HG03521 (cell line): Measurements from ENCODE around the gene ANKFN1.

ENCODE experiments used
- ATAC-seq: cut with Tn5 transposase; IDR thresholded peaks from one replicate; pipeline ENCODE4 v1.9.1; 2021; ENCODE audit warnings: mild to moderate bottlenecking, moderate library complexity; ENCODE audit not compliant: unreplicated experiment

ANKFN1 gene

DNA sequence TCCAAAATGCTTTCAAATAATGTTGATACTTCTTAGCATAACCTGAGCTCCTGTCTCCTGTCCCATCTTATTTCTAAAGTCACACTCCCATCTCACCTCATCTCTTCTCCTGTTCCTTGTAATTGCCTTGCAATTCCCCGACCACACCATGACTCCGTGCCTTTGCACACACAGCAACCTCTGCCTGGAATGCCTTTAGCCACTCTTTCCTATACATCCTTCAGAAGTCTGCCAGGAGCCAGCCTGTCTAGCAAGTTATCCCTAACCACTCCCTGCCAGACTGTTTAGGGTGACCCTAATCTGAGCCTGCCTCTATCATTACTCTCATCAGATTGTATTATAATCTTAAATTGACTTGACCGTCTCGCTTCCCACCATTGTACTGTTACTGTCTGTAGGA, 272.2 kb downstream of the ANKFN1 start:
- ATAC-seq = no peak

DNA sequence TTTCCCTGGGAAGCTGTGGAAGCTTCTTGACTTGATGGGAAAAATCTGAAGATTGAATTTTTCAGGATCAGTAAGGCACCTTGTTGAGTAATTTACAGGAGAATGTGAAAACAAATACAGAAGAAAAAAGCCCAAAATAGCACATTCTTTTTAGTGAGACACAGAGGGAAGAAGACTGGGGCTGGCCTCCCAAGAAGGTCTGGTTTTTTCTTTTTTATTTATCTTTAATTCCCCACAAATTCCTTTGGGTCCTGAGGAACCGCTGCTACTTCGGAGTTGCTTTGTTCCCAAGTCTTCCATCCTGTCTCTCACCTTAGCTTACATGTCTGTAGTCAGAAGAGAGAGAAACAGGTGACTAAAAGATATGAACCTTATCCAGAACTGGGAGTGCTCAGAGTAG, 273.6 kb downstream of the ANKFN1 start:
- no peak for ATAC-seq

DNA sequence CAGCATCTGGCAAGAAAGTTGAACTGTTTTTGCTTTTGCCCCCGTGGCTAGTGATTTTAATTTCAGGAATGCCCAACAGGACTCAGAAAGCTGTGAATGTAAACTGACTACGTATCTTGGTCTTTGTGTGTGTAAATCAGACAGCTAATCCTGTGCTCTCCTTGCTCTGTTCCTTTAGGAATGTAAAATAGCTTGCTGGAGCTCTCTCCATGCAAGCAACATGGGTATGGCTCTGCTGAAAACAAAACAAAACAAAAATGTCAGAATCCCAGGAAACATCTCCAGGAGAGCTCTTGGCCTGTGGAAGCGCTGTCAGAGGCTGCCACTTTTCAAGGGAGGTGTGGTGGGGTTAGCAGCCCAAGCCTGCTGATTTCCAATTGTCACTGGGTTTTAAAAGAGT, 278.5 kb downstream of the ANKFN1 start:
- ATAC-seq = no peak

DNA sequence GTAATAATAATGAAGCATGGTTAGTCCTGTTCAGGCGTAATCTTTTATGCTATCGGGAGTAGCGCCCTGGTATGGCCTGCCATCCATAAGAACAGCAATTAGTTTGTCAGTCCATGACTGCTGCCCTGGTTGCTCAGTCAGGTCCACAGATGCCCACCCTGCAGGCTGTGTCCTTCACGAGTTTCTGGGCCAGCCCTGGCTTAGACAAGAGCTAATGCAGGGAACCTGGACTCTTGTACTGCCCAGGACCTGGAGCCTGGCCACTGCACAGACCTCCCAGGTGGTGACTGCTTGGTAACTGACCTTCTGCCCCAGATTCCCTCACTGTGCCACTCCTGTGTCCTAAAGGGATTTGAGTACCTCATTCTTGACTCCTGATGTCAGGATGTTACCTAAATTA, 279.2 kb downstream of the ANKFN1 start:
- no peak for ATAC-seq

DNA sequence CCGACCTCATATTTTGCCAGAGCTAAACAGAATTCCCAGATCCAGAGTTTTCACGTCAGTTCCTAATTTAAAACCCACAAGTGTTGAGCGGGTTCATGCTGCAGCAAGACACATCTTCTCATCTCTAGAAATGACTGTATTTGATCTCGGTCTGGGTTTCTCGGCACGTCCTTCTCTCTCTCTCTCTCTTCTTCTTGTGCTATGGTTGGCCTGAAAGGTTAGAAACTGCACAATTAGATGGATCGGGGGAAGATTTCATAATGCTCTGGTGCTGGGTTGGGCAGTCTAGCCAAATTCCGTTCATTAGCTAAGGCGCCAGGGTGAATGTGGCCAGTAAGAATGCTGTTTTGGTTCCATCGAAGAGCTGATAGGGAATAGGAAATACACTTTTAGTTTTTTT, 281.3 kb downstream of the ANKFN1 start:
- ATAC-seq = no peak

DNA sequence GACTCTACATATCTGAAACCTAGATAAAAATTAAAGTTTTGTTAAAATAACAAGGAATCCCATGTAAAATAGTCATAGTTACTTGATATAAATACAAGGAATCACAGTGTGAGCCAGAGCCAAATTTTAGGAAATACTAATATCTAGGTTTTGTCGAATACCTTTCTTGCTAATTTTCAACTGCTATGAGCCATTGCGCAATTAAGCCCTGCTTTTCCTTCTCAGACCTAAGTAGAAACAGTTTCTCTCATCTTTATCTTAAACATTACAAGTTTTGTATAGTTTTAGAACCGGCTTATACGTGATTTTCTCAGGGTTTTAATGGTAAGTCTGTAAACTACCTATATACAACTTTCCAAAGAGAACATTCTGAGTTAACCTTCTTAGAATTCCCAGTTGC, 282.9 kb downstream of the ANKFN1 start:
- ATAC-seq = no peak

DNA sequence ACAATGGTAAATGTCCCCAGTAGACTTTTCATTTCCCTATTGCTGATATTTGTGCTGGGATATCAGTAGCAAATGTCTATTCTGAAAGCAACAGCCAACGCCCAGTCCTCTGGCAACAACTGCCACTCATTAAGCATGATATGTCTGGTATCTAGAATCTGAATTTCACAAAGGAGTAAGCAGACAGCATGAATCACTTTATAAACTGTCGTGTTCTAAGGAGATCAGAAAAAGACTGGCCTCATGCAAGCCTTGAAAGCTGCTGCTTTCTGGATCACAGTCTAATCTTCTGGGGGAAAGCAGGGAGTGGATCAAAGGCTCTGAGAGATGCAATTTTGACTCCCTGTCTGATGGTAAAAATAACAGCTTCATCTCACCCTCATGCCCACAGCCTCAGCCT, 287.1 kb downstream of the ANKFN1 start:
- no peak for ATAC-seq

DNA sequence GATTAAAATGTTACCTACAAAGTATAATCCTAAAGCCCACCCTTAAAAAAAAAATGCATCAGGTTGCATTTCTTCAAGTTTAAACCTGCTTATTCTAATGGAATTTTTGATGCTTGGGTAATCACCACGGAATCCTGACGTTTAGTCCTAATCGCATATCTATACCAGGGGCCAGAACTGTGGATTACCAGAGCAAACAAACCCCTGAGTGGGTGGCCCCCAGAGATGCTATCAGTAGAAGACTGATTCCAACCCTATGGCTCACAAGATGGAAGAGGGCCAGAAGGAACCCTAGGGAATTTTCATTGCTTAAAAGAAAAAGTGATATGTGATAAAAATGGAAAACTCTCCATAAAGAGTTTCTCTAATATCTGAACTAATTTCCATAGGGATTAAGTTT, 288.0 kb downstream of the ANKFN1 start:
- no peak for ATAC-seq

DNA sequence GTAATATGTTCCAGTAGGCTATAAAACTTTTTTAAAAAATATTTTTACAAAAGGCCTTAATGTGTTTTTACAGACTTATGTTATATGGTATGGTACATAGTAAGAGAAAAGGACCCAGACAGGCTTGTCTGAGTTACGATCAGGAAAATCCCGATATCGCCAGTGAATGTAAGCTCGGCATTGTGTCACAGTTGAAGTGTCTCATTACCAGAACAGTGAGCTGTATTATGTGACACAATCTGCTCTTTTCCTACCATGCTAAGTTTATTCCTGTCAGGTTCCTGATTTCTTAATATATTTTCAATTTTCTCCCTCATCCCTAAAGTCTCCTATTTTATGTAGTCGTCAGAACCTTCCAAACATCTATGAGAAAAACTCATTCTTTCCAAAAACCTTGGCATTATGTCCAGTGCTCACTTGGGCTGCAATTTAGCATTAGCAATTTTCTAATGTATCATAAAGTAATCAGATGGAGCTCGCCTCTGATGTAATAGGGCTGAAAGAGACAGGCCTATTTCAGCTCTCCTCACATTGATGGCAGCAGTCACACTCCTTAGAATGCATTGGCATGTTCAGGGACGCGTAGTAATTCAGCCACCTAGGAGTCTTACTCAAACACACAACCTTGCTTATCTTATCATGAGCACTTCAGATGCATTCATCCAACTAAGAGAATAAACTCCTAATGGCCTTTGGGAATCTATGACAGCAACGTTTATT, 292.6 kb downstream of the ANKFN1 start:
- no peak for ATAC-seq

DNA sequence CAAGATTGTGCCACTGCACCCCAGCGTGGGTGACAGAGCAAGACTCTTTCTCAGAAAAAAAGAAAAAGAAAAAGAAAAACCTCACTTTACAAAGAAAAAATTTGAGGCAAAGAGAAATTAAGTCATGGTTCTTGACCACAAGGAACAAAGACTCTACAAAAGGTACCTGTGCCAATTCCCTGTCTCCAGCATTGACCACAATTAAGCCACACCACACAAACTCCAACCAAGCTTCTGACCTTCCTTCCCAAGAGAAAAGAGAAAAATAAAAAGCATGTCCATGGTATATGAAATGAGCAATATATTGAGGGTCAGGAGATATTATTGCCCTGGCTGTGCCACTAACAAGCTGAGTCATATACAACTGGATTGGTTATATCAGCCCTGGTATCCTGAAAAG, 293.9 kb downstream of the ANKFN1 start:
- no peak for ATAC-seq

DNA sequence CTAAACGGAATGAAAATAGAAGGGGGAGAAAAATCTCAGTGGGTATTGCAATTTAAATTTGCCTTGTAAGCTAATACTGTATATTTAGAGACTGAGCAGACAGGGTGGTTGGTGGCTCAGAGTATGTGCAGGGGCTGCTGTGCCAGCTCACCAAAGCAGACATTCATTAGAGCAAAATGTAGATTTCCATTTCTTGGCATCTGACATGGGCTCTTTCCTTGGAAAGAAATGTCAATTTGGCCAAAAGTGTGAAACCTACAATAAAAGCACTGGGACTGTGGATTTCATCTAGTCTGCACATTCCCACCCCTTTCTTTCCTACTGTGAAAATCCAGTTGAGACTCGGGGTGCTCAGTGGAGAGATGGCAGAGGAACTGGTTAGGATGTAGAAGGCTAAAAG, 295.1 kb downstream of the ANKFN1 start:
- no peak for ATAC-seq

DNA sequence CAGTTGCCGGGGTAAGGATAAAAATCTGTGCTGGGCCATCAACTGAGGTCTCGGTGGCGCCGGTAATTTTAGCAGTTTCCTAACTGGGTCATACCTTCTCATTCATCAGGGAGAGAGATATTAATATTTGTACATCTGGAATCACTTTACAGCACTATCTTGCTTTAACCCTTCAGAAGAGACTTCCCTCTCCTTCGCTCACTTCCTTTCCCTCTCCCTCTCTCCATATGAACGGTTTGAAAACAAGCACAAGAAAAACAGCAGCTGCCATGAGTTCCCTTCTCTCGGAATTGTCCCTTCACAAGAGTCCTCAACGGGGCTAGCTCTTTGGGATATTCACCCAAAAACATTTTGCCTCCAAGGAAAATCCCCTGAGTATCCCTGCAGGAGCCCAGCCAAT, 295.9 kb downstream of the ANKFN1 start:
- ATAC-seq = no peak

DNA sequence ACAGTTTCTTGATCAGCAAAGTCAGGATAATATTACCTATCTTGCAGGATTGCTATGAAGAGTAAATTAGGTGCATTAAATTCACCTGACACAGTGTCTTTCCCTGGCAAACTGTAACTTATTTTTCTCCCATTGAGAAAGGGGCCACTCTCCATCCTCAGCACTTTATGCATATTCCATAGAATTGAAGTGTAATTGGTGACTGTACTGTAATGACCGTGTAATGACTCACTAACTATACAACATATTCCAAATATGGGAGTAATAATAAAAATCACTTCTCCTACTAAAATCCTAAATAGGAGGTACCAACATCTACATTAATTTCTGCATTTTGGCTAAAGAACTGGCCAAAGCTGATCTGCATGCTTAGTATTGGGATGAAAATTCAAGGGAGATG, 298.4 kb downstream of the ANKFN1 start:
- no peak for ATAC-seq

DNA sequence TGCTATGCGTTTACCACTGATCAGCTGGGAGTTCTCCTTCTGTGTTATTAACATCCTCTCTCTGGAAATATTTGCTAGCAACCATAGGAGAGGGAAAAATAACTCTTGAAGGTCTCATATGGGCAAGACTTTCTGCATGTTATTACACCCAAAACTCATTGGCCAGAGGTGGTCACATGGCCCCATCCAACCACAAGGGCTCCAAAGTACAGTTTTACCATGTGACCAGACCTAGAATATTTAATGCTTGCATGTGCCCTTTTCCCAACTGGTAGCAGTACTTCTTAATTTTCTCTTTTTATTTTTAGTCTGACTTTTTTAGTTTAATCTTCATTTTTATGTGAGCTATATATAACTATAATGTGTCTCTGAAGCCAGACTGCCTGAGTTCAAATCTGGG, 299.2 kb downstream of the ANKFN1 start:
- ATAC-seq = no peak

DNA sequence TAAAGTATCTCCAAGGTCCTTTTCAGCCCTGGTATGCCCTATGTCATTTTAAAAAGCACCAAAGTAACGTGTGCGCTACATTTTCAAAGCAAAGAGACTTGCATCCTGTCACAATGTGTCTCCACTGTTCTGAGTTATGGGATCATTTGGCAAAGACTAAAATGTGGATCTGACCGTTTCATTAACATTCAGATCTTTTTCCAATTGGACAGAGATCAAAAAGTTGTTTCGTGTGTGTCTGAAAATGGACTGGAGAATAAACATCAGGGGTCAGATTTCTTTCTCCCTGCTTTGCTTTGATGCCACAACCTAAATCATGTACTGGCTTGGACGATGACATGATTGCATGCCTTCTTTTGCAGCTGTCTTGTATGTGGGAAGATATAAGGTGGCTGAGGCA, 304.2 kb downstream of the ANKFN1 start:
- no peak for ATAC-seq

DNA sequence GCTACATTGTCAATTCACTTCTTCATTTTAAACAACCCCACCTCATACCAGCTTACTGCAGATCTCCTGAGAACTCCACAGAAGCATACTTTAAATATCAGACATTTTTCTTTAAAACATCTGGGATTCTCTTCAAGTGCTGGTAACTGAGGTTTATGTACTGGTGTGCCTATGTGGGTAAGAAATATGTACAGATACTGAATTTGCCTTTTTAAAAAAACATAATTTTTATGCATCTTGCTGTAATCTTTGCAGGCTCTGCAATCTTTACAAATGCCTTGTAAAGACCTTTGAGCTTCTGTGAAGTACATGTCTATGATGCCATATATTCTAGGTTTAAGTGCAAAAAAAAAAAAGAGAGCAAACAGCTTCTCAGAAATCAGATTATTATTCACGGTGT, 312.6 kb downstream of the ANKFN1 start:
- no peak for ATAC-seq

DNA sequence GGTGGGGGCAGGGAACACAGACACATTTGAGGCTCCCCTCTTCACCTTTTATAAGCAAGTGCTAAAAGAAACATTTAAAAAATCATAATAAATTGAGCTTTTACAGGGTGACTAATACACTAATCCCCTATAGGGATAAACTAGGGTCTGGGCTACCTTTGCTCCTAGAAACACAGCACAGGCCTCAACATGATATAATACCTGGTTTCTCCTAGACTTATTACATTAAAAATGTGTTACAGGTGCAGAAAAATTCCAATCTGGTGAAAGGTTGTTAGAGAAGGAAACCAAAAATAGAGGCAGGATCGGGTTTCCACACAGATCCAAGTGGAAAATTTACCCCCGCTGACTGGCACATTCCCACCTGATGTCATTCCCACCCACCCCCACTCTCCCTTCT, 315.6 kb downstream of the ANKFN1 start:
- no peak for ATAC-seq

DNA sequence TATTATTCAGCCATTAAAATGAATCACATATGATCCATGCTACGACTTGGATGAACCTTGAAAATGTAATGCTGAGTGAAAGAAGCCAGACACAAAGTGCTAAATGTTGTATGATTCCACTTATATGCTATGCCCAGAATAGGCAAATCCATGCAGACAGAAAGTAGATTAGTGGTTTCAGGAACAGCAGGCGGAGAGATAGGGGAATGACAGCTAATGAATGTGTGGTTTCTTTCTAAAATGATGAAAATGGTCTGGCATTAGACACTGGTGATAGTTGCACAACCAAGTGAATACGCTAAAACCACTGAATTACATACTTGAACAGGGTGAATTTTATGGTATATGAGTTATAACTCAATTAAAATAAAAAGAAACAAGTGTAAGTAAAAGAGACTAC, 318.4 kb downstream of the ANKFN1 start:
- no peak for ATAC-seq

DNA sequence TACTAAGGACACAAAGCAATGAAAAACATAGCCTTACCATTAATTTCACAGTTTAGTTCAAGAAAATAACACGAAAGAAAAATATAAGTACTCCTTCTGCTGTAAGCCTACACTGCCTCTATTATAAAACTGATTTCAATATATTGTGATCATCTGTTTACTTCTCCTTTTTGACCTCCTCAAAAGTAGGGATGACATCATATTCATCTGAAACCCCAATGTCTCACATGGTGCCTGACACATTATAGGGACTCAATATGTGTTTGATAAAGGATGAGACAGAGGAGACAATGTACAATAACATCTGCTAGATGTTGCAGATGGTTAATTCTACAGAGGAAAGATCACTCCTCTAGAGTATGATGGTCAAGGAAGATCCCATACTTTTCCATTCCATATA, 321.8 kb downstream of the ANKFN1 start:
- no peak for ATAC-seq

DNA sequence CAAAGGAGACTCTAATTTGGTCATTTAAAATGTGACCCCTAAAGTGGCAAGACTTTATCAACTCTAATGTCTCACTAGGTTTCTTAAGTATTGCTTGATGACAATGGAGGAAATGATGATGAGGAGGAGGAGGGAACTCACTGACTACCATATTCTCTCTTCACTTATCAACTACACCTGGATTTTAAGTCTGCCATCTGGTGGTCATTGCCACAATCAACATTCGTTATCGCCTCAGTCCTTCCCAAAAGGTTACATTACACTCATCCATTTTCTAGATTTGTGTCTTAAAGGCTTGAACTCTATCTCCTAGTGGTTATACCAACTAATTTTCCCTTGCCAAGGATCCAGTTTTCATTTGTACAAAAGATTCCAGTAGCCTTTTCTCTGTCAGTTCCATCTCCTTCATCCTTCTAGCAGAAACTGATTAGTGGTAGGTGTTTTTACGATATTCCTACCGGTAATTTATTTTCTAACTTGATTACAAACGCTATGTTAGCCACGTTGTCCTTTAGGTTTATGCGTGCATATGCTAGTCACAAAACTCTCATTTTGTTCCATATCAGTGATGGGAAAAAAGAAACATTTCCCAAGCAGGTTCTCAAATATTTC, 325.7 kb downstream of the ANKFN1 start:
- ATAC-seq = no peak

DNA sequence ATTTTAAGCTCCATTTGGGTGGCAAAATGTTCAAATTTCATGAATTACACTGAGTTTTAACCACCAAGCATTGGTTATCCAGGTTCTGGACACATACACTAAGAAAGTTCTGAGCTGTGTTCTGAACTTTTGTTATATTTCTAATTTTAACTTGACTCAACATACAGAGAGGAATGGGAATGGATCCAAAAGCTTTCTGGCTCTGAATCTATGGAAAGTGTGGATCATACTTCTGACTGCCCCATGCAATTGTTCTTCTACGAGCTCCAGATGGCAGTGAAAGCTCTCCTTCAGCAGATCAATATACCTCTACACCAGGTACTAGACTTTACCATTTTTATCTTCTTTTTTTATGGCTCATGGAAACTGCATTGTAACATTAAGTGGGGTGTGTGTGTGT, 327.2 kb downstream of the ANKFN1 start:
- no peak for ATAC-seq

DNA sequence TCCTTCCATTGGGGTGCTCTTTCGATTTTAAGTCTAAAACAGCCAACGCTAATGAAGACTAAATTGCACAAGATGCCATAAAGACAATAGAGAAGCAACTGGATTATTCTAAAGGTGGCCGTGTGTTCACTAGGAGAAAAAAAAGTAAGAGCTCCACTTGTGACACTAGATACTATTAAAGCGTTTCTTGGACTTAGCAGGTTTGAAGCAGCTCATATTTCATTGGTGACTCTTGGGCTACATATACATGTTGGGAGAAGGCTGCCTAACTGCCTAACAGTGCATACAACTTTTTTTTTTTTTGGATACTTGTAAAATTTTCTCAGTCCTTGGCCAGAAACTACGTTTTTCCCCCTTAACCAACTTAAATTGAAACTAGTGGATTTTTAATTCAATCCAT, 328.4 kb downstream of the ANKFN1 start:
- no peak for ATAC-seq

DNA sequence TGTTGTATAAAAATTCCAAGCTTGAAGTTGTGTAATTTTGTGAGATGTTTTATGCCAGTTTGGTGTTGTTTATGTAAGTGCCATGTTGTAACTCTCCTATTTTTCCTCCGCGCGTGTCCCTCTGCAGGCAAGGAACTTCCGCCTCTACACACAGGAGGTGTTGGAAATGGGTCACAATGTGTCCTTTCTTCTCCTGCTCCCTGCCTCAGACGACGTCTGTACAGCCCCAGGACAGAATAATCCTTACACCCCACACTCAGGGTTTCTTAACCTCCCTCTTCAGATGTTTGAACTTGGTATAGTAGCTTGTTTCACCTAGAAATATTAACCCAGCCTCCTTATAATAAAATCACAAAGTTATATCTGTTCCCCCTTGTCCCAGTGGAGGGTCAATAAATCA, 329.0 kb downstream of the ANKFN1 start:
- no peak for ATAC-seq
